Stimulated activated CD8-positive, alpha-beta memory T cell treated with anti-CD3 and anti-CD28 coated beads, Interleukin-12 subunit alpha, Interleukin-12 subunit beta, amount 100 ng/mL, for 24 hours (primary cell): ENCODE measurements around the gene ZNF211.

ENCODE experiments used
- DNase-seq: peaks from one replicate; pipeline ENCODE4 v3.0.0-alpha.2; 2020; ENCODE audit errors: extremely low read depth

The ZNF211 gene

GRCh38 chr19:57655443-57655842 is 22.5 kb downstream of the ZNF211 start:
- DNase-seq = no peak

- DNase-seq = no peak
Observed at GRCh38 chr19:57656346-57656745, 23.4 kb downstream of the ZNF211 start.

- DNase-seq = no peak
Observed at GRCh38 chr19:57664269-57665127, 31.5 kb downstream of the ZNF211 start.

GRCh38 chr19:57665261-57665806 is 32.4 kb downstream of the ZNF211 start:
- DNase-seq = no peak

- no peak for DNase-seq
Observed at GRCh38 chr19:57667228-57667627, 34.3 kb downstream of the ZNF211 start.

- DNase-seq = no peak
Observed at GRCh38 chr19:57668635-57669034, 35.7 kb downstream of the ZNF211 start, which contains the start of gene ZSCAN4. Gene ZSCAN4 (plus strand): TSS chr19:57668935. CDS start chr19:57676146, 7,211 bp downstream.

- no peak for DNase-seq
Observed at GRCh38 chr19:57671124-57671895, 38.3 kb downstream of the ZNF211 start.

GRCh38 chr19:57672466-57672865 is 39.5 kb downstream of the ZNF211 start:
- no peak for DNase-seq

- DNase-seq = no peak
Observed at GRCh38 chr19:57675881-57676280, 42.9 kb downstream of the ZNF211 start.

- DNase-seq = no peak
Observed at GRCh38 chr19:57682226-57682766, 49.3 kb downstream of the ZNF211 start.

- no peak for DNase-seq
Observed at GRCh38 chr19:57686727-57687126, 53.8 kb downstream of the ZNF211 start.

GRCh38 chr19:57687363-57688010 is 54.5 kb downstream of the ZNF211 start:
- no peak for DNase-seq

GRCh38 chr19:57688011-57688763 is 55.2 kb downstream of the ZNF211 start:
- DNase-seq = no peak

- DNase-seq = no peak
Observed at GRCh38 chr19:57689750-57690149, 56.8 kb downstream of the ZNF211 start.
